ENCODE measurements around the gene POU3F1.

GRCh38 chr1:38018864-38019343, 27.7 kb downstream of the POU3F1 start:
- TF ChIP-seq CTCF (IDR thresholded peaks at IDR 0.05) = peak in 5 of 6 experiments; percentile 4 to 45 (median 38)
- TF ChIP-seq POLR2A (IDR thresholded peaks at IDR 0.05) = no peak

Data from Peyer's patch (tissue), 4 donors.